Measurements from ENCODE around the gene PDIK1L. TPM values are rescaled to one million over a fixed set of nuclear protein-coding genes. Genes with fewer than 3 reads are reported as not detected.

Gene PDIK1L
- total and polyA plus RNA-seq, 2 of the 8 experiments (the other 6 are each of a cell fraction or from before 2014, with no cell fraction given) = 0.95 to 4.5 TPM

GRCh38 chr1:26084844-26085243 is 26.8 kb upstream of the PDIK1L start:
- no peak overlapping the region for H3K4ac ChIP-seq (replicated peaks; ENCODE audit: insufficient read length, low read depth, low read length)
- no peak overlapping the region for H3K56ac ChIP-seq (replicated peaks; ENCODE audit: insufficient read length, low read depth, low read length)
- no peak overlapping the region for H3K23ac ChIP-seq (ENCODE audit: insufficient read length)
- no peak overlapping the region for H3K27ac ChIP-seq (ENCODE audit: low read depth, low read length)
- no peak overlapping the region for H2BK15ac ChIP-seq (ENCODE audit: low read length)
- no peak overlapping the region for H2BK5ac ChIP-seq (ENCODE audit: low read depth, low read length)
- no peak overlapping the region for H4K8ac ChIP-seq (ENCODE audit: extremely low read depth, insufficient read depth, low read length)
- H3K9ac ChIP-seq (replicated peaks in 1 of 4; ENCODE audit: extremely low read depth in 1 of 4, low read depth in 3 of 4, low read length in 3 of 4) = no peak overlapping the region
- 85% methylated on average over 2 of the region's 2 CpGs; no CpG with 5 or more reads in 1 of the 2 experiments for WGBS, 2 experiments (ENCODE audit: extremely low coverage in 1 of 2, insufficient coverage in 1 of 2, insufficient read length in 1 of 2, insufficient replicate concordance in 2 of 2, low coverage in 1 of 2, low lambda C conversion rate in 2 of 2, missing lambda C conversion rate in 1 of 2)
- no peaks in the 10 kb centered on the region for H3K23me2 ChIP-seq (ENCODE audit: low read depth, low read length)
- FAIRE-seq = no peak
- no peak overlapping the region for H2AK5ac ChIP-seq (ENCODE audit: low read depth, low read length)
- no peaks in the 10 kb centered on the region for H3K36me3 ChIP-seq (ENCODE audit: control insufficient read depth in 2 of 4, insufficient read depth in 4 of 4, low read length in 3 of 4)
- no peak overlapping the region for H2AFZ ChIP-seq (ENCODE audit: low read length)
- H2BK120ac ChIP-seq (replicated peaks; ENCODE audit: low read depth, low read length) = no peak overlapping the region
- no peak overlapping the region for H2BK20ac ChIP-seq (ENCODE audit: low read length)
- ChIA-PET CTCF (ENCODE audit: partially characterized antibody) (interaction anchor here (2.2 to 4.6 kb wide), 2 partner anchors 12 to 49 kb away, joined by 10 to 23 read pairs; no protein-coding TSS in a partner anchor), POLR2A (ENCODE audit: partially characterized antibody) (interaction anchor here (1.0 to 1.3 kb wide), 2 partner anchors 39 to 255 kb away, joined by 3 read pairs; partner anchors contain the start of gene SLC30A2)
- H2BK12ac ChIP-seq (ENCODE audit: low read depth, low read length) = no peak overlapping the region
- H3K4me3 ChIP-seq (ENCODE audit: extremely low read depth in 1 of 4, insufficient read depth in 2 of 4, low read depth in 3 of 4, low read length in 4 of 4) = no peak overlapping the region
- no peak for DNase-seq (ENCODE audit: low read depth in 1 of 2, low spot score in 2 of 2)
- no peak overlapping the region for H3K4me2 ChIP-seq (ENCODE audit: insufficient read depth in 1 of 2, low read depth in 2 of 2, low read length in 2 of 2)
- H3K9me3 ChIP-seq (ENCODE audit: insufficient read depth in 2 of 2, low read depth in 1 of 2, low read length in 1 of 2) = no peaks in the 10 kb centered on the region
- no peaks in the 10 kb centered on the region for H3K79me1 ChIP-seq (ENCODE audit: low read depth, low read length)
- H3K79me2 ChIP-seq (ENCODE audit: control insufficient read depth in 1 of 2, insufficient read depth in 2 of 2, low read length in 2 of 2) = no peaks in the 10 kb centered on the region
- no peak overlapping the region for H4K91ac ChIP-seq (replicated peaks; ENCODE audit: insufficient read length, low read length)
- H3K14ac ChIP-seq (ENCODE audit: insufficient read length) = no peak overlapping the region
- no peaks in the 10 kb centered on the region for H3K4me1 ChIP-seq (replicated peaks in 1 of 4; ENCODE audit: control insufficient read depth in 3 of 4, insufficient read depth in 4 of 4, low read length in 3 of 4)
- no peak for TF ChIP-seq EGR1 (IDR thresholded peaks at IDR 0.05; ENCODE audit: borderline replicate concordance, low read depth, low read length)
- no peak for TF ChIP-seq EP300 (IDR thresholded peaks at IDR 0.05; ENCODE audit: borderline replicate concordance in 1 of 2, low read depth in 2 of 2, low read length in 2 of 2)
- no peak for TF ChIP-seq HDAC2 (IDR thresholded peaks at IDR 0.05; ENCODE audit: borderline replicate concordance in 1 of 2, low read depth in 2 of 2, low read length in 2 of 2)
- no peak for TF ChIP-seq EZH2 (IDR thresholded peaks at IDR 0.05; ENCODE audit: low read depth, low read length, severe bottlenecking)
- no peak for TF ChIP-seq SRF (IDR thresholded peaks at IDR 0.05; ENCODE audit: low read depth, low read length)
- no peak for TF ChIP-seq CTBP2 (IDR thresholded peaks at IDR 0.05; ENCODE audit: borderline replicate concordance, insufficient read depth, insufficient read length, low read length)
- TF ChIP-seq RBBP5 (IDR thresholded peaks at IDR 0.05; ENCODE audit: borderline replicate concordance, low read depth, low read length) = no peak
- no peak for TF ChIP-seq CBX5 (IDR thresholded peaks at IDR 0.05; ENCODE audit: low read depth, low read length)
- no peak for TF ChIP-seq ZNF274 (IDR thresholded peaks at IDR 0.05; ENCODE audit: borderline replicate concordance, extremely low read depth, low read length)
- no peak for TF ChIP-seq TEAD4 (IDR thresholded peaks at IDR 0.05; ENCODE audit: low read depth, low read length)
- TF ChIP-seq SP4 (IDR thresholded peaks at IDR 0.05; ENCODE audit: low read length) = no peak
- no peaks in the 10 kb centered on the region; a peak in 1 of 7 replicates for H3K27me3 ChIP-seq (replicated peaks in 1 of 4; ENCODE audit: control insufficient read depth in 3 of 4, extremely low read depth in 1 of 4, insufficient read depth in 3 of 4, low read length in 3 of 4)
- no peak overlapping the region for H3K18ac ChIP-seq (ENCODE audit: extremely low read depth, low read length)
- no peaks in the 10 kb centered on the region for H4K20me1 ChIP-seq (replicated peaks in 1 of 2; ENCODE audit: control insufficient read depth in 1 of 2, insufficient read depth in 2 of 2, low read length in 2 of 2)
- H4K5ac ChIP-seq (ENCODE audit: insufficient read length, low read depth, low read length) = no peak overlapping the region
